Measurements from ENCODE around the gene DDX39B.
A peak's percentile ranks its signal among the peaks of the same experiment; 100 is the strongest.

DDX39B gene

DNA sequence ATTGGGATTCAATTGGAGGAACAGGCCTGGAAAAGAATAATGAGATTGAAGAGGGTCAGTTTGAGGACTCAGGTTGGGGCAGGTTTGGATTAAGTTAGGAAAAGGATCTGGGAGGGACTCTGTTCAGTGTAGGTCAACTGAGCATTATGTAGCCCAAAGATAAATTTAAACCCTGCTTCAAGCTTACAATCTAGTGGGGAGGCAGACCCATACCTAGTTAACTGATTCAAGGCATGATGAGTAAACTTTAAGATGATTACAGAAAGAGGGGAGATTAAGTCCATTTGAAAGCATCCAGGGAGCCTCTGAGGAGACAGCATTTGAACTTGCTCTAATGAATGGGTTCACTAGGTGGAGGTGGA, 18.9 kb upstream of the DDX39B start:
- H3K27ac ChIP-seq (ENCODE audit: low read depth, low read length, poor library complexity, severe bottlenecking): peak overlapping the region; percentile 94
- no peaks in the 10 kb centered on the region for H4K20me1 ChIP-seq (ENCODE audit: insufficient read depth, low read length)
- peak overlapping the region; percentile 48; the same call in 1 of the 2 replicates for H3K9ac ChIP-seq (ENCODE audit: low read length)
- H2AFZ ChIP-seq (ENCODE audit: low read length): no peak overlapping the region
- no peaks in the 10 kb centered on the region for H3K9me2 ChIP-seq (ENCODE audit: low read depth, low read length)
- no peaks in the 10 kb centered on the region for H3K9me3 ChIP-seq (ENCODE audit: low read length)
- H3K4me2 ChIP-seq (ENCODE audit: low read length): peak overlapping the region; percentile 56
- peaks cover 59% of the 10 kb centered on the region for H3K4me1 ChIP-seq (ENCODE audit: insufficient read depth, low read length, severe bottlenecking)
- H3K36me3 ChIP-seq (ENCODE audit: insufficient read depth, low read length): peaks cover 14% of the 10 kb centered on the region
- H3K4me3 ChIP-seq (ENCODE audit: low read depth, low read length, poor library complexity, severe bottlenecking): no peak overlapping the region
- H3K79me2 ChIP-seq (ENCODE audit: insufficient read depth, low read length): no peaks in the 10 kb centered on the region
- TF ChIP-seq, protein P1, sequence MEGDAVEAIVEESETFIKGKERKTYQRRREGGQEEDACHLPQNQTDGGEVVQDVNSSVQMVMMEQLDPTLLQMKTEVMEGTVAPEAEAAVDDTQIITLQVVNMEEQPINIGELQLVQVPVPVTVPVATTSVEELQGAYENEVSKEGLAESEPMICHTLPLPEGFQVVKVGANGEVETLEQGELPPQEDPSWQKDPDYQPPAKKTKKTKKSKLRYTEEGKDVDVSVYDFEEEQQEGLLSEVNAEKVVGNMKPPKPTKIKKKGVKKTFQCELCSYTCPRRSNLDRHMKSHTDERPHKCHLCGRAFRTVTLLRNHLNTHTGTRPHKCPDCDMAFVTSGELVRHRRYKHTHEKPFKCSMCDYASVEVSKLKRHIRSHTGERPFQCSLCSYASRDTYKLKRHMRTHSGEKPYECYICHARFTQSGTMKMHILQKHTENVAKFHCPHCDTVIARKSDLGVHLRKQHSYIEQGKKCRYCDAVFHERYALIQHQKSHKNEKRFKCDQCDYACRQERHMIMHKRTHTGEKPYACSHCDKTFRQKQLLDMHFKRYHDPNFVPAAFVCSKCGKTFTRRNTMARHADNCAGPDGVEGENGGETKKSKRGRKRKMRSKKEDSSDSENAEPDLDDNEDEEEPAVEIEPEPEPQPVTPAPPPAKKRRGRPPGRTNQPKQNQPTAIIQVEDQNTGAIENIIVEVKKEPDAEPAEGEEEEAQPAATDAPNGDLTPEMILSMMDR (IDR thresholded peaks at IDR 0.05; ENCODE audit: low read length): no peak
- TF ChIP-seq EZH2 (IDR thresholded peaks at IDR 0.05; ENCODE audit: borderline replicate concordance, low read length): no peak
- H3F3A ChIP-seq (ENCODE audit: insufficient read depth, low read length): peaks cover 16% of the 10 kb centered on the region; the same call in 1 of the 2 replicates
- no peaks in the 10 kb centered on the region for H3K27me3 ChIP-seq (ENCODE audit: insufficient read depth, low read length)

DNA sequence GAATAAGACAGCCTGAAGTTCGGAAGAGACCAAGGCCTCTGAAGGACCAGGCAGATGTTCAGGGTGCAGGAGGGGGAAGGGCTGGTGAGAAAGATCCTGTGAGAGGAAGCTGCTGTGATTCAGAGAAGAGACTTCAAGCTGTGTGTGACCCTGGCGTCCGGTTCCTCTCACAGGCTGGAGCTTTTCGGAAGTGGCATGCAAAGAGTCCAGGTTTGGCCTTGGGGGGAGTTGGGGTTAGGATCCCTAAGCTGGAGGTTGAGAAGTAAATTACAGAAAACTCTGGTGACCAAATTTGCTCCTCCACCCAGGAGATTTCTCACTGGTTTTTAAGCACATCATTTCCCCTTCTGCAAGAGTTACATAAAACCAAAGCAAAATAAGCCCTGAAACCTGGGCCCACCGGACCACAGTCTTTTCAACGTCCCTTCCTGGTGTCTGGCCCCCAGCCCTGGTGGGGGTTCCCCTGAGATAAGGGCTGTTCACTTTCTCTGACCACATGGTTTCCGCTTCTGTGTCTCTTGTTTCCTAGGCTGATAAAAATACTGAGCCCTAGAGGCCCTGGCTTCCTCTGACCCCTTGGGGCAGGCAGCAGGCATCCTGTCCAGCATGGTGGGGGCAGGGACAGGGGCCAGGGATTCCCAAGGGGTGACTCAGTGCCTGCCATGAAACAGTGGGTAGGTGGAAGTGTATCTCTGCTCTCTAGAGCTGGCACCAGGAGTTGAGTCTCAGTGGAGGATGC, 18.3 kb upstream of the DDX39B start:
- Histone ChIP-seq H3K4me2 (ENCODE audit: low read length) (peak overlapping the region; percentile 56), H3K4me1 (ENCODE audit: insufficient read depth, low read length, severe bottlenecking) (peaks cover 59% of the 10 kb centered on the region), H3K9ac (ENCODE audit: low read length) (peak overlapping the region; percentile 48), H3K4me3 (ENCODE audit: low read depth, low read length, poor library complexity, severe bottlenecking) (peak overlapping the region; percentile 27), H3K27ac (ENCODE audit: low read depth, low read length, poor library complexity, severe bottlenecking) (peak overlapping the region; percentile 94), H3K79me2 (ENCODE audit: insufficient read depth, low read length) (no peaks in the 10 kb centered on the region), H3F3A (ENCODE audit: insufficient read depth, low read length) (peaks cover 16% of the 10 kb centered on the region; the same call in 1 of the 2 replicates), H3K9me3 (ENCODE audit: low read length) (no peaks in the 10 kb centered on the region), H4K20me1 (ENCODE audit: insufficient read depth, low read length) (no peaks in the 10 kb centered on the region), H3K36me3 (ENCODE audit: insufficient read depth, low read length) (peaks cover 14% of the 10 kb centered on the region), H2AFZ (ENCODE audit: low read length) (no peak overlapping the region), H3K27me3 (ENCODE audit: insufficient read depth, low read length) (no peaks in the 10 kb centered on the region), H3K9me2 (ENCODE audit: low read depth, low read length) (no peaks in the 10 kb centered on the region)
- no peak for TF ChIP-seq EZH2 (IDR thresholded peaks at IDR 0.05; ENCODE audit: borderline replicate concordance, low read length)
- TF ChIP-seq, protein P1 (IDR thresholded peaks at IDR 0.05; ENCODE audit: low read length): no peak

DNA sequence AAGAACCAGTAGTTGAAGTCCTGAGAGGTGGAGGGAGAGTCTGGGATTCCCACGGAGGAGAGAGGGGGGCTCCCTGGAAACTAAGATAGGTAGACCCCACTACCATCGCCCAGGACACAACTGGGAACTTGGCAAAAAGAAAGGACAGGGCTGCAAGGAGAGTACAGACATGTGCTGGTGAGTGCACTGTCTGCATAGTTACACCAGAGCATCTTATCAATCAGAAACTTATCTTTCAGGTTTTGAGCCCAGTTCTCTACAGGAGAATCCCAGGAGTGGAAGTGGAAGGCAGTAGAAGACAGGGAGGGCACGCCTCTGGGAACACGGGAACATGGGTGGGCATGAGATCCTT, 17.8 kb upstream of the DDX39B start:
- Histone ChIP-seq H3K9me3 (ENCODE audit: low read length) (no peaks in the 10 kb centered on the region), H3K9ac (ENCODE audit: low read length) (peak overlapping the region; percentile 48), H3K79me2 (ENCODE audit: insufficient read depth, low read length) (no peaks in the 10 kb centered on the region), H3K36me3 (ENCODE audit: insufficient read depth, low read length) (peaks cover 14% of the 10 kb centered on the region), H3F3A (ENCODE audit: insufficient read depth, low read length) (peaks cover 16% of the 10 kb centered on the region; the same call in 1 of the 2 replicates), H3K27me3 (ENCODE audit: insufficient read depth, low read length) (no peaks in the 10 kb centered on the region), H3K4me1 (ENCODE audit: insufficient read depth, low read length, severe bottlenecking) (peaks cover 62% of the 10 kb centered on the region), H3K4me2 (ENCODE audit: low read length) (peak overlapping the region; percentile 56), H3K9me2 (ENCODE audit: low read depth, low read length) (no peaks in the 10 kb centered on the region), H3K27ac (ENCODE audit: low read depth, low read length, poor library complexity, severe bottlenecking) (peak overlapping the region; percentile 94), H4K20me1 (ENCODE audit: insufficient read depth, low read length) (no peaks in the 10 kb centered on the region), H2AFZ (ENCODE audit: low read length) (no peak overlapping the region), H3K4me3 (ENCODE audit: low read depth, low read length, poor library complexity, severe bottlenecking) (peak overlapping the region; percentile 27)
- TF ChIP-seq, protein P1 (IDR thresholded peaks at IDR 0.05; ENCODE audit: low read length): no peak
- TF ChIP-seq EZH2 (IDR thresholded peaks at IDR 0.05; ENCODE audit: borderline replicate concordance, low read length): no peak
